Measurements from ENCODE around the gene TCF7L2.

TCF7L2 gene

GRCh38 chr10:113167702-113168101 lies 217.7 kb downstream of the TCF7L2 start:
- TF ChIP-seq, protein P1, sequence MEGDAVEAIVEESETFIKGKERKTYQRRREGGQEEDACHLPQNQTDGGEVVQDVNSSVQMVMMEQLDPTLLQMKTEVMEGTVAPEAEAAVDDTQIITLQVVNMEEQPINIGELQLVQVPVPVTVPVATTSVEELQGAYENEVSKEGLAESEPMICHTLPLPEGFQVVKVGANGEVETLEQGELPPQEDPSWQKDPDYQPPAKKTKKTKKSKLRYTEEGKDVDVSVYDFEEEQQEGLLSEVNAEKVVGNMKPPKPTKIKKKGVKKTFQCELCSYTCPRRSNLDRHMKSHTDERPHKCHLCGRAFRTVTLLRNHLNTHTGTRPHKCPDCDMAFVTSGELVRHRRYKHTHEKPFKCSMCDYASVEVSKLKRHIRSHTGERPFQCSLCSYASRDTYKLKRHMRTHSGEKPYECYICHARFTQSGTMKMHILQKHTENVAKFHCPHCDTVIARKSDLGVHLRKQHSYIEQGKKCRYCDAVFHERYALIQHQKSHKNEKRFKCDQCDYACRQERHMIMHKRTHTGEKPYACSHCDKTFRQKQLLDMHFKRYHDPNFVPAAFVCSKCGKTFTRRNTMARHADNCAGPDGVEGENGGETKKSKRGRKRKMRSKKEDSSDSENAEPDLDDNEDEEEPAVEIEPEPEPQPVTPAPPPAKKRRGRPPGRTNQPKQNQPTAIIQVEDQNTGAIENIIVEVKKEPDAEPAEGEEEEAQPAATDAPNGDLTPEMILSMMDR (IDR thresholded peaks at IDR 0.05): no peak

- TF ChIP-seq, protein P1 (IDR thresholded peaks at IDR 0.05): no peak
These were observed 218.5 kb downstream of the TCF7L2 start for GRCh38 chr10:113168584-113168983.

GRCh38 chr10:113169111-113169510 lies 219.1 kb downstream of the TCF7L2 start:
- TF ChIP-seq, protein P1 (IDR thresholded peaks at IDR 0.05): no peak

GRCh38 chr10:113169853-113170460 lies 219.9 kb downstream of the TCF7L2 start:
- TF ChIP-seq, protein P1 (IDR thresholded peaks at IDR 0.05): no peak

- TF ChIP-seq, protein P1 (IDR thresholded peaks at IDR 0.05): no peak
These were observed 221.6 kb downstream of the TCF7L2 start for GRCh38 chr10:113171662-113172061.

- TF ChIP-seq, protein P1 (IDR thresholded peaks at IDR 0.05): no peak
These were observed 225.1 kb downstream of the TCF7L2 start for GRCh38 chr10:113175176-113175575.

GRCh38 chr10:113175756-113176651 lies 226.0 kb downstream of the TCF7L2 start:
- TF ChIP-seq, protein P1 (IDR thresholded peaks at IDR 0.05): no peak

Data from LNCAP (cell line).